Measurements from ENCODE around the gene CARD19.

- TF ChIP-seq CTCF (IDR thresholded peaks at IDR 0.05), result no peak
- no peak for TF ChIP-seq POLR2A (IDR thresholded peaks at IDR 0.05)
Observed at GRCh38 chr9:93054758-93055704, 41.0 kb upstream of the CARD19 start.
